Right atrium auricular region (tissue), 2 donors: ENCODE data around the gene CUX1. TPM values are rescaled to one million over a fixed set of nuclear protein-coding genes. Genes with fewer than 3 reads are reported as not detected.

Source experiments
- DNase-seq: peaks from one replicate; pipeline ENCODE4 v3.0.0-alpha.2; 2019; ENCODE audit warnings: low spot score
- H3K27ac ChIP-seq, 2 donors: fragments of 200-600 bp; sonication (generic); 1 replicate in 1 of 2; 2 replicates in 1 of 2; pipeline ENCODE4 v1.5.1; 2016 to 2019
- H3K27me3 ChIP-seq, 2 donors: fragments of 200-600 bp; sonication (generic); one replicate each; pipeline versions ENCODE4 v1.5.1 to v1.6.0; 2017 to 2019
- H3K36me3 ChIP-seq: fragments of 200-600 bp; sonication (generic); one replicate; pipeline ENCODE4 v1.5.1; 2016
- H3K4me1 ChIP-seq, 2 donors: fragments of 200-600 bp; sonication (generic); one replicate each; pipeline versions ENCODE4 v1.5.1 to v1.6.0; 2017 to 2019
- H3K4me3 ChIP-seq, 2 donors: fragments of 200-600 bp; sonication (generic); 1 replicate in 1 of 2; 2 replicates in 1 of 2; pipeline ENCODE4 v1.5.1; 2017 to 2019; ENCODE audit warnings: mild to moderate bottlenecking in 1 of 2, moderate library complexity in 1 of 2
- H3K9me3 ChIP-seq, 2 donors: fragments of 200-600 bp; sonication (generic); one replicate each; pipeline ENCODE4 v1.5.1; 2019
- CTCF ChIP-seq, 2 donors: fragments of 200-600 bp; sonication (generic); IDR thresholded peaks; one replicate each; pipeline ENCODE4 v1.5.1; 2019; ENCODE audit warnings: antibody characterized with exemption in 2 of 2
- total RNA-seq, 2 donors: library from RNA; depleted of rRNA; stranded (reverse); fragments of >200 nt; gene quantifications; one replicate each; pipeline ENCODE4 v1.1.0, GENCODE V29; 2016

CUX1 gene
- total RNA-seq, 2 donors from 2014 or later: 71.1 to 94.4 TPM

DNA sequence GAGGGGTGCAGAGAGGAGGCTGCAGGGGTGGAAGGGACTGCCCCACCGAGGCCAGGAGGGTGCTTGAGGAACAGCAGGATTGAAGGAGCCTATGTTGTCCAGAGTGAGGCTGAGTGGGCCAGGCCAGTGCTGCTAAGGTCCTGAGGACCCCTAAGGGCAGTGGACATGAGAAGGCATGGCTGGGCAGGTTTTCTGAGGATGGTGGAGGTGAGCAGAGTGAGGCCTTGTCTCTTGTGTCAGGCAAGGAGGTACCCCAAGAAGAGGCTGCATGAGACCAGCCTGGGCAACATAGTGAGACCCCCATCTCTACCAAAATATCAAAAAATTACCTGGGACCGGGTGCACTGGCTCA, 474.5 kb downstream of the CUX1 start:
- Histone ChIP-seq H3K9me3 (no peaks in the 10 kb centered on the region), H3K27ac (no peak overlapping the region), H3K4me3 (no peak overlapping the region), H3K27me3 (no peaks in the 10 kb centered on the region), H3K4me1 (peaks cover 0 to 16% of the 10 kb centered on the region in 2 donors), H3K36me3 (no peaks in the 10 kb centered on the region)
- no peak for DNase-seq
- TF ChIP-seq CTCF (IDR thresholded peaks at IDR 0.05): no peak

- Histone ChIP-seq H3K36me3 (no peaks in the 10 kb centered on the region), H3K4me1 (peaks cover 0 to 4% of the 10 kb centered on the region in 2 donors), H3K9me3 (no peaks in the 10 kb centered on the region), H3K4me3 (no peak overlapping the region), H3K27ac (no peak overlapping the region), H3K27me3 (no peaks in the 10 kb centered on the region)
- TF ChIP-seq CTCF (IDR thresholded peaks at IDR 0.05): no peak
- DNase-seq: no peak
Observed at GRCh38 chr7:102292813-102293798, 475.7 kb downstream of the CUX1 start.

- Histone ChIP-seq H3K27ac (no peak overlapping the region), H3K4me1 (no peaks in the 10 kb centered on the region), H3K27me3 (no peaks in the 10 kb centered on the region), H3K36me3 (no peaks in the 10 kb centered on the region), H3K9me3 (no peaks in the 10 kb centered on the region), H3K4me3 (no peak overlapping the region)
- no peak for TF ChIP-seq CTCF (IDR thresholded peaks at IDR 0.05)
- no peak for DNase-seq
Observed at GRCh38 chr7:102294589-102294988, 477.2 kb downstream of the CUX1 start.

DNA sequence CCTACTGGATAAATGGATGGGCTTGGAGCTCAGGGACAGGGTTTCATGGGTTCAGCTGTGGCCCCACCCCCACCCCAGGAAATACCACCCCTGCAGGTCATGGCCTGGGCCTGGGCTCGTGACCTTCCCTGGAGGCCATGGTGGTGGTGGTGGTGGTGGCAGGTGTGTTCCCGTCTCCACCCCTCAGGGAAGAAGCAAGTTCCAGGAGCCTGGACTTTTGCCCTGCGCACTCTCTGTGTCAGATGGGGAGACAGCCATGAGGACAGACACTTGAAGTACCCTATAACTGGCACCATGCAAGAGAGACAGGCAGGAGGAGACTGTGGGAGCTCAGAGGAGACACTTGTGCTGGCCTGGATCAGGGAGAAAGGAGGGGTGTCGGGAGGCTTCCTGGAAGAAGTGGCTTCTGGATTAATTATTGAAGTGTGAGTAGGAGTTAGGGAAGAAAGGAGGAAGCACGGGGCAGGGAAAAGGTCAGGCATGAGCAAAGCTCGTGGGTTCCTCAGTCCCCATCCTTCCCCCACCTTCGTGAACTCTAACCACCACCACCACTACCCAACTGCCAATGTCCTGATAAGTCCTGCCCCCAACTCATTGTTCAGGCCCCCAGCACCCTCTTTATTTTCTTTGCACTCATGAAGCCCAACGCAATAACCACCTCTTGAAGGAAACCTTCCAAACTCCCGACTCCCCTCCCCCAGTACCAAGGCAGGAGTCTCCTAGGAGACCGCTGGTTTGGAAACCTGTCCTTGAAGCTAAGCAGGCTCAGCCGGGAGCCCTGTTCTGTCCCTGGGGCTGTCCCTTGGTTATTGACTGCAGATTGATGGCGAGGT, 478.1 kb downstream of the CUX1 start:
- H3K9me3 ChIP-seq: no peaks in the 10 kb centered on the region
- H3K27me3 ChIP-seq: no peaks in the 10 kb centered on the region
- DNase-seq: no peak
- no peaks in the 10 kb centered on the region for H3K4me1 ChIP-seq
- no peaks in the 10 kb centered on the region for H3K36me3 ChIP-seq
- no peak for TF ChIP-seq CTCF (IDR thresholded peaks at IDR 0.05)
- no peak overlapping the region for H3K27ac ChIP-seq
- H3K4me3 ChIP-seq: no peak overlapping the region

- H3K36me3 ChIP-seq: no peaks in the 10 kb centered on the region
- H3K27ac ChIP-seq: no peak overlapping the region
- H3K4me3 ChIP-seq: no peak overlapping the region
- peaks cover 0 to 2% of the 10 kb centered on the region in 2 donors for H3K27me3 ChIP-seq
- no peak for TF ChIP-seq CTCF (IDR thresholded peaks at IDR 0.05)
- no peak for DNase-seq
- H3K4me1 ChIP-seq: no peaks in the 10 kb centered on the region
- no peaks in the 10 kb centered on the region for H3K9me3 ChIP-seq
Observed at GRCh38 chr7:102296179-102296438, 478.7 kb downstream of the CUX1 start.
